Endothelial cell of umbilical vein (primary cell): ENCODE data around the gene ST6GALNAC6. TPM values are rescaled to one million over a fixed set of nuclear protein-coding genes. Genes with fewer than 3 reads are reported as not detected.

Experiments used
- BruUV-seq: library from RNA; stranded (reverse); fragments of 400-500 nt; replicated peaks from 2 replicates; lab custom pipeline; 2021; lab: Mats Ljungman, UMichigan
- CTCF ChIA-PET: fragments of 300-600, 350-600 bp; sonication (Branson Sonifier 250); formaldehyde crosslinking; loops from one replicate; lab custom pipeline; 2021; ENCODE audit warnings: antibody characterized with exemption, inconsistent platforms; lab: Charles Lee
- POLR2A ChIA-PET: fragments of 300-600, 350-600 bp; sonication (Branson Sonifier 250); formaldehyde crosslinking; loops from one replicate; lab custom pipeline; 2021; ENCODE audit warnings: antibody characterized with exemption, inconsistent platforms; lab: Charles Lee
- DNase-seq: peaks from one replicate; pipeline ENCODE4 v3.0.0-alpha.2; 2011; ENCODE audit warnings: low read depth, low spot score
- FAIRE-seq: peaks from 2 replicates; lab custom pipeline; 2011; peaks lifted over from hg19 to GRCh38; lab: Jason Lieb, UNC
- H2AFZ ChIP-seq: 2 replicates; pipeline ENCODE4 v1.6.0; 2012; ENCODE audit warnings: low read depth, low read length, control low read depth, inconsistent platforms
- H3K27ac ChIP-seq: 2 replicates; pipeline ENCODE4 v1.5.1; 2011; ENCODE audit warnings: low read depth, mild to moderate bottlenecking, control low read depth, low read length, moderate library complexity; ENCODE audit not compliant: insufficient read depth
- H3K27me3 ChIP-seq, 2 experiments: 2 replicates each; pipeline versions ENCODE4 v1.6.0 to v1.6.1; 2011; ENCODE audit warnings: low read length in 2 of 2, mixed read lengths in 1 of 2; ENCODE audit not compliant: control insufficient read depth in 2 of 2, insufficient read depth in 2 of 2
- H3K36me3 ChIP-seq, 2 experiments: 2 replicates in 1 of 2; 3 replicates in 1 of 2; pipeline ENCODE4 v1.5.1; 2011; ENCODE audit warnings: low read length in 2 of 2, mild to moderate bottlenecking in 1 of 2, moderate library complexity in 1 of 2; ENCODE audit not compliant: control insufficient read depth in 2 of 2, insufficient read depth in 2 of 2; ENCODE audit errors: extremely low read depth in 1 of 2
- H3K4me1 ChIP-seq: 3 replicates; pipeline ENCODE4 v1.5.1; 2011; ENCODE audit warnings: mild to moderate bottlenecking, low read length; ENCODE audit not compliant: control insufficient read depth, insufficient read depth; ENCODE audit errors: extremely low read depth
- H3K4me2 ChIP-seq: 2 replicates; pipeline ENCODE4 v1.6.1; 2011; ENCODE audit warnings: low read length, control low read depth, mixed read lengths; ENCODE audit not compliant: insufficient read depth
- H3K4me3 ChIP-seq, 3 experiments: fragments of 200-600 bp in 1 of 3; sonication (generic), shearing (Covaris generic) in 1 of 3; replicated peaks in 1 of 3; 2 replicates each; pipeline ENCODE4 v1.5.1; 2011 to 2016; ENCODE audit warnings: control low read depth in 3 of 3, low read length in 3 of 3, mild to moderate bottlenecking in 2 of 3, inconsistent platforms in 1 of 3, low read depth in 1 of 3, moderate library complexity in 1 of 3; ENCODE audit not compliant: insufficient read depth in 1 of 3
- H3K79me2 ChIP-seq: 2 replicates; pipeline ENCODE4 v1.6.0; 2012; ENCODE audit warnings: low read length, inconsistent platforms; ENCODE audit not compliant: control insufficient read depth, insufficient read depth
- H3K9ac ChIP-seq: replicated peaks from 2 replicates; pipeline ENCODE3; 2011; ENCODE audit warnings: low read length, control low read depth; ENCODE audit not compliant: insufficient read depth; ENCODE audit errors: extremely low read depth
- H3K9me1 ChIP-seq: replicated peaks from 3 replicates; pipeline ENCODE4 v1.6.0; 2011; ENCODE audit warnings: mild to moderate bottlenecking, low read length; ENCODE audit not compliant: control insufficient read depth, insufficient read depth; ENCODE audit errors: extremely low read depth
- H3K9me3 ChIP-seq: replicated peaks from 2 replicates; pipeline ENCODE4 v1.5.1; 2012; ENCODE audit warnings: low read length, inconsistent platforms; ENCODE audit not compliant: control insufficient read depth, insufficient read depth
- H4K20me1 ChIP-seq: replicated peaks from 2 replicates; pipeline ENCODE3; 2011; ENCODE audit warnings: mild to moderate bottlenecking, low read length; ENCODE audit not compliant: control insufficient read depth, insufficient read depth; ENCODE audit errors: extremely low read depth
- CTCF ChIP-seq, 2 donors: IDR thresholded peaks; 1 replicate in 1 of 2; 2 replicates in 1 of 2; pipeline ENCODE4 v1.5.1; 2011; ENCODE audit warnings: low read length in 2 of 2, mild to moderate bottlenecking in 2 of 2, moderate library complexity in 2 of 2, control low read depth in 1 of 2, inconsistent platforms in 1 of 2, low read depth in 1 of 2; ENCODE audit not compliant: insufficient read depth in 1 of 2; ENCODE audit errors: extremely low read depth in 1 of 2
- EZH2 ChIP-seq: IDR thresholded peaks from 2 replicates; pipeline ENCODE4 v1.6.1; 2012; ENCODE audit warnings: borderline replicate concordance, low read depth, mild to moderate bottlenecking, moderate library complexity, low read length, inconsistent platforms; ENCODE audit not compliant: severe bottlenecking
- FOS ChIP-seq: IDR thresholded peaks from 2 replicates; pipeline ENCODE4 v1.6.1; 2011; ENCODE audit warnings: mild to moderate bottlenecking, low read length, moderate library complexity, borderline replicate concordance; ENCODE audit not compliant: insufficient read depth
- GATA2 ChIP-seq: IDR thresholded peaks from 2 replicates; pipeline ENCODE4 v1.7.0; 2011; ENCODE audit warnings: low read depth, mild to moderate bottlenecking, moderate library complexity, mixed read lengths, low read length; ENCODE audit not compliant: insufficient read length, insufficient read depth
- JUN ChIP-seq: IDR thresholded peaks from 2 replicates; pipeline ENCODE4 v1.6.1; 2011; ENCODE audit warnings: borderline replicate concordance, low read depth; ENCODE audit not compliant: insufficient read length, insufficient read depth
- MAX ChIP-seq: IDR thresholded peaks from 2 replicates; pipeline ENCODE4 v1.6.1; 2011; ENCODE audit not compliant: insufficient read depth, insufficient read length
- MYC ChIP-seq: IDR thresholded peaks from one replicate; pipeline ENCODE4 v1.6.1; 2011; ENCODE audit warnings: mild to moderate bottlenecking, low read depth, low read length
- POLR2A ChIP-seq: IDR thresholded peaks from 2 replicates; pipeline ENCODE4 v1.6.1; 2012; ENCODE audit warnings: low read depth, mild to moderate bottlenecking, control low read depth, low read length
- POLR2AphosphoS5 ChIP-seq: IDR thresholded peaks from 2 replicates; pipeline ENCODE4 v1.6.1; 2012; ENCODE audit warnings: low read depth, mild to moderate bottlenecking, control low read depth, low read length, moderate library complexity; ENCODE audit not compliant: insufficient read depth
- dilution Hi-C: fragments of 300-500 bp; cut with MboI; formaldehyde crosslinking; loops from one replicate; pipeline ENCODE4 v1.15.0; 2019; ENCODE audit warnings: low sequenced_read_pairs; ENCODE audit not compliant: extremely low pct_ligation_motif_present
- intact Hi-C: fragments of 100-400 bp; cut with micrococcal nuclease; formaldehyde crosslinking; loops from one replicate; pipeline ENCODE4 v1.10.0; 2022
- polyA plus RNA-seq, 4 experiments: library from polyadenylated mRNA; depleted of rRNA in 3 of 4; stranded (reverse) in 3 of 4; unstranded in 1 of 4; fragments of >200 nt; gene quantifications; 2 replicates each; pipeline versions ENCODE4 v1.2.1 to v1.2.3, GENCODE V29; 2011 to 2012; ENCODE audit warnings: missing spikeins in 1 of 4
- total RNA-seq: library from RNA; stranded (reverse); gene quantifications from 2 replicates; pipeline ENCODE4 v1.2.3, GENCODE V29; 2021

The ST6GALNAC6 gene
- total and polyA plus RNA-seq, 2 donors (not counting 3 experiments of a cell fraction or from before 2014, with no cell fraction given) = 43.0 to 78.9 TPM

GRCh38 chr9:127856094-127856728 lies 43.2 kb downstream of the ST6GALNAC6 start:
- H3K79me2 ChIP-seq = peaks cover 37% of the 10 kb centered on the region
- CTCF ChIA-PET = interaction anchor here (1.2 to 6.3 kb wide), 5 partner anchors 12 to 121 kb away, joined by 3 to 101 read pairs (median 3); partner anchors contain the start of gene TOR2A
- no peak overlapping the region for H3K4me2 ChIP-seq
- peaks cover 20% of the 10 kb centered on the region for H3K4me1 ChIP-seq
- H2AFZ ChIP-seq = no peak overlapping the region
- H3K9ac ChIP-seq = no peak overlapping the region
- H3K36me3 ChIP-seq = peaks cover 2 to 8% of the 10 kb centered on the region in 2 experiments
- FAIRE-seq (no peak), DNase-seq (no peak)
- intact Hi-C loops (no loop called here), dilution Hi-C loops (no loop called here)
- no peaks in the 10 kb centered on the region for H4K20me1 ChIP-seq
- H3K27me3 ChIP-seq = no peaks in the 10 kb centered on the region
- no TSS peak for BruUV-seq
- TF ChIP-seq POLR2A (no peak), FOS (no peak), MYC (no peak), GATA2 (no peak), CTCF (IDR thresholded peaks at IDR 0.05; ENCODE audit: extremely low read depth in 1 of 2, insufficient read depth in 1 of 2, low read depth in 1 of 2, low read length in 2 of 2) (no peak), POLR2AphosphoS5 (no peak), MAX (no peak), JUN (no peak), EZH2 (no peak)
- POLR2A ChIA-PET = no interaction called here
- no peaks in the 10 kb centered on the region for H3K9me1 ChIP-seq
- no peak overlapping the region for H3K4me3 ChIP-seq
- peak overlapping the region; percentile 13 for H3K27ac ChIP-seq
- H3K9me3 ChIP-seq = no peaks in the 10 kb centered on the region
